HL-60/S4 treated with phorbol 12-myristate 13-acetate at 8.2 ng/mL for 4 days and 3 days (cell line): ENCODE measurements around the gene ELAVL4.
"Not testable (repeated sequence)": the region's sequence is repeated elsewhere in the genome, so short reads cannot be mapped to it uniquely, and the experiment has no call there.

Experiments
- in situ Hi-C: fragments of 300-500 bp; cut with MboI; formaldehyde crosslinking; loops from 2 replicates; pipeline ENCODE4 v1.15.0; 2022; ENCODE audit warnings: low sequenced_read_pairs

The ELAVL4 gene

GRCh38 chr1:50123071-50123470 is 14.4 kb downstream of the ELAVL4 start:
- in situ Hi-C loops, result no loop called here

GRCh38 chr1:50126927-50127715 is 18.4 kb downstream of the ELAVL4 start:
- in situ Hi-C loops, result no loop called here

- in situ Hi-C loops, result no loop called here
These were observed 20.5 kb downstream of the ELAVL4 start for GRCh38 chr1:50129201-50129600.

DNA sequence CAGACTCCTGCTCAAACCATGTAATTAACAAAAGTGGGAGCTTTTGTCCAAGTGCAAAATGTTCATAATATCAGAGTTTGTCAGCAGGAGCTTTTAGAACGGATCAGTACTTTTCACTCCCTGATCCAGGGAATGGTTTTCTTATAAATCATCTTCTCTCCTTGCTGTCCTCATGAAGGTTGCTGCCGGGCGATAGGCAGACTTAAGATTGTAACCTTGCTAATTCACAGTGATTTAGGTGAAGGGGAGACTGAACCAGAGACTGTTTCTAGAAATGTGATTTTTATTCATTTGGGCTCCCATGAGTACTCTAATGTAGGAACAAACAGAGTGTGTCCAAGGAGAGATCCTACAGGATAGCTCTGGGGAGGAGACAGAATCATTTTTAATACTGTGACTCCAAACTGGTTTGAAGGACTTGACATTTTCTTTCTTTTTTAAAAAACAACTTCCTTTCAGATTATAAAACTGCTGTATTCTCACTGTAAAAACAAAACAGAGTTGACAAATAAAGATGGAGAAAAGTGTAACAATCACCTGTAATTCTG is 23.7 kb downstream of the ELAVL4 start:
- in situ Hi-C loops, result no loop called here

GRCh38 chr1:50135716-50136115 is 27.0 kb downstream of the ELAVL4 start:
- in situ Hi-C loops, result no loop called here

DNA sequence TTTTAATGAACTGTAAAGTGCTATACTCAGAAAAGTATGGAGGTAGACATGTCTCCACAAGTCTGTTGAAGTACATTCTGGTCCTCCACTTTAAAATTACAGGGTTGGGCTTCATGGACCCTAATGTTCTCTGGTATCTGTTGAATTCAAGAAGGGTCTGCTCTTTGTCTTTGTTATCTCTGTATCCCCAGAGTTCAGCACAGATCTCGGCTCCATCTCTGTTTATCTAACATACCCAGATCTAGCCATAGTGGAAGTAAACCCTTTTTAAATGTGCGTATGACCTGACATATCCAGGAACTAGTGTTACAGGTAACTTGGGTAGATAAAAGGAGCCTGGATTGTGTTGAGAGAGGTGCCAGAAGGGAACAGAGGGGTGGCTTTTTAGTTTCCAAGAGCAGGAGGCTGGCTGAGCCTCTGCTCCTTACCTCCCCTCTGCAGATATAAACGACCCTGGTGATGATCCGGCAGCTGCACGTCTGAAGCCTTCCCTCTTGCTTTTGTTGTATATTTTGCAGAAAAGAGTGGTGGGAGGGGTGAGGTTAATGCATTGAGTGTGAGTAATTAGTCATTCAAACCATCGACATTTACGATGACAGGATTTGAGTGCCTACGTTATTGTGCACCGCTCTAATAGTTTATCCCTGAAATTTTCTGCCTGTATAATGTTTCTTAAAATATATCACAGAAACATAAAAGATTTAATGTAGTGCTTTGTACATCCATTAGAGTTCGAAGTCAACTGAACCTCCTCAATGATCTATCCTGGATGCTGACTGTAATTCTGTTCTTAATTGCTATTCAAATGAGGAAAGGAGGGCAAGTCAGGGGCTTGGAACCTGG is 30.8 kb downstream of the ELAVL4 start:
- in situ Hi-C loops, result no loop called here

DNA sequence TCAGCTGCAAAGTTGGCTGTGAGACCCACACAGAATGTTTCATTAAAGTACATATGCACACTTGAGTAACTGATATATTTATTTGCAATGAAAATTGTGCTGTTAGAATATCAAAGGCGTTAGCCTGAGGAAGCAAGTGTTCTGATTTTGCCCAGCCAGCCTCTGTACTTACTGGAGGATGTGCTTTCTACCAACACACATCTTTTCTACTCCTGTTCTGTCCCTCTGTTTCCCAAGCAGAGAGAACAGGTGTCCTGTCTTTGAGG is 31.4 kb downstream of the ELAVL4 start:
- in situ Hi-C loops, result no loop called here

DNA sequence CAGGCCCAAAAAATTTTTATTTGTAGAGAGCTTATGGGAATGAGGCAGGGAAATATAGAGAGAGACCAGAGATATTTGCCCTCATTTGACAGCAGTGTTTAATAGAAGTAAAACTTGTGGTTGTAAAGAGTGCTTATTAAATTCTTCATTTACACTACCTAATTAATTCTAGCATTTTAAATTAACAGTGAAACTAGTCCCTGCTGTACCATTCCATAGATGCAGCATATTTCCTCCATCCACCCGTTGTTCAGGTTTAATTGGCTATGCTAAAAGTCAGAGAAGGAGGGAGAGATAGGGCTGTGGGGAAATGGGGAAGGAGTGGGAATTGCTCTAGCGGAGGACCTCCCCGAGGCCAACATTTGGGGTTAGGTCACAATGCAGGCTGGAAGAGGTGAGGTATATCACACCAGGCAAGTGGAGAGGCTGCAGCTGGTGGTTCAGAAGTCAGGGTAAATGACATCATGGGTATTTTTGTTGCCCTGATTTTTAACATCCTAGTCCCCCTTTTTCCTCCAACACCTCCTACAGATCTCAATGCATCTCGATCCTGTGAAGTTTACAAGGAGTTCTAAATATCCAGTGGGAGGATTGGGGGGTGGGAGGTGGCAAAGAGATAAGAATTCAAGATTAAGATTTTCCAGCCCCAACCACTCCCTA is 38.6 kb downstream of the ELAVL4 start:
- in situ Hi-C loops, result no loop called here

DNA sequence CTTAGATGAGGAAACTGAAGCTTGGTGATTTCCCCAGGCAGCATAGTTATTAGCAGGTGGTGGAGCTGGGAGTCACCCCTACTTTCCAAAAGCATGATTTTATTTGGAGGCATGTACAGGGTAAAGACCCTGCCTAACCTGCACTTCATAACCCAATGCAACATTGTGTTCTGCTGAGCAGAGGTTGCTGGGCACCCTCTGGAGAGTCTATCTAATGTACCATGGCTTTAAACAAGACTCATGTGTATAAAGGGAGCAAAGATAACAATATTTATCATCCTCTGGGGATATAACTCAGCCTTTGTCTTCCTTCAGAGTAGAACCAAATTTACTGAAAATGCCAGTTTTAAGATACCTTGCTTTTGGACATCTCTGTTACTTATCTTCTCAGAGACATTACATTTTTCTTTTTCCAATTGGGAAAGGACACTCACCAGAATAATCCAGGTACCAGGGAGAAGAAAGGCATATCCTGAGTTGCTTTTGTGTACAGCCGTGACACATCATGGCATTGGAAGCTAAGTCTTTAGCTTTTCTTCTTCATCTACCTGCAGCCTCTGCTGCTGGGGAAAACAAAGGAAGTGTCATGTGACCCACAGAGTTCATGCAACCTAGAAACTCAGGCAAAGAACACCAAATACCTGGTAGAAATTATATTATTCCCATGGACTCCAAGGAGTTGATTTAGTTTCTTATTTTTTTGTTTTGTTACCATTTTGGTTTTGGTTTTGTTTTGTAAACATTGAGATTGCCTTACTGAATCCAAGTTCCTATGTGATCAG is 39.6 kb downstream of the ELAVL4 start:
- in situ Hi-C loops, result no loop called here

- in situ Hi-C loops, result no loop called here
These were observed 43.5 kb downstream of the ELAVL4 start for GRCh38 chr1:50152236-50152635.

DNA sequence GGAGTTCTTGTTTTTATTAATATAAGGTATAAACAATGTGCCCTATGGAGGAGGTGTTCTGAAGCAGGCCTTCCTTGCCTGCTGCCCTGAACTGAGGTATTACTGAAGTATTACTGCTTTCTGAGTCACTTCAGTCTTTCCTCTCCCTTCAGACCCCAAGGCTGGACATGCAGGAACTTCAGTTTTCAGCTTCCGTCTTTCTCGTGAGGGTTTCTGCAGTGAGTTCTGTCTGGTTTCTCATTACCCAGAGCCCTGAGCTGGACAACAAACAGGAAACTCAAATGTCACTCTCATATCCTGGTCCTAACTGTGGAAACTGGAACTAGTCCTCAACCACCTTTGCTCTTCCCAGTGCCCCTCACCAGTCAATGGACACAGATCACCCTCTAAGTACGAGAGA is 46.8 kb downstream of the ELAVL4 start:
- in situ Hi-C loops, result no loop called here

DNA sequence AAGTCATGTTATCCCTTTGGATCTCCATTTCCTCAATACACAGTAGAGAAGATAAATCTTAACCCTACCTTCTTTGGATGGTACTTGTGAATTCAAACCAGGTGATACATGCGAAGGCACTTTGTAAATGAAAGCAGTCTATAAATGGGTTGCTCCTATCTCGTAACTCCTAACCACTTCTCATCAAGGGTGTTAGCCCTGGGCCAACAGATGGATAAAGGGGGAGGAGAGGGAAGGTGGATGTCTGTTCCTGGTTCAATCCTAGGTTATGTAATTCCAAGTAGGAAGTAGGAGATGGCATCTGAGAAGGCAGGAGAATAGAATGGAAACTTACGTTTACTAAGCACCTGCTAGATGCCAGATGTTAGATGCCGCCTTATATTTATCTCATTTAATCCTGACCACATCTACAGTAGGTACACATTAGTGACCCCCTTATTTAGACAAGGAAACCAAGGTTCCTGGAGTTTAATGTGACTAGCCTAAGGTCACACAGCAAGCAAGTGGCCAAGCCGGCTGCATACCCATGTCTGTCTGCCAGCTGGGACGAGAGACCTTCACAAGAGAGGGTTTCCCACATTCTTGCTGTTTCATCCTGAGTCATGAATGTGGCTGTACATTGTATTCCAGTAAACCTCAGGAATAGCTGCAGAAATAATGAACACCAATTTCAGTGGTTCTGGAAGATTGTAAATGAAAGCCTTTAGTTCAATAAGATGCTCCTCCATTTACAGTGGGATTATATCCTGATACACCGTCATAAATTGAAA is 47.7 kb downstream of the ELAVL4 start:
- in situ Hi-C loops, result no loop called here

DNA sequence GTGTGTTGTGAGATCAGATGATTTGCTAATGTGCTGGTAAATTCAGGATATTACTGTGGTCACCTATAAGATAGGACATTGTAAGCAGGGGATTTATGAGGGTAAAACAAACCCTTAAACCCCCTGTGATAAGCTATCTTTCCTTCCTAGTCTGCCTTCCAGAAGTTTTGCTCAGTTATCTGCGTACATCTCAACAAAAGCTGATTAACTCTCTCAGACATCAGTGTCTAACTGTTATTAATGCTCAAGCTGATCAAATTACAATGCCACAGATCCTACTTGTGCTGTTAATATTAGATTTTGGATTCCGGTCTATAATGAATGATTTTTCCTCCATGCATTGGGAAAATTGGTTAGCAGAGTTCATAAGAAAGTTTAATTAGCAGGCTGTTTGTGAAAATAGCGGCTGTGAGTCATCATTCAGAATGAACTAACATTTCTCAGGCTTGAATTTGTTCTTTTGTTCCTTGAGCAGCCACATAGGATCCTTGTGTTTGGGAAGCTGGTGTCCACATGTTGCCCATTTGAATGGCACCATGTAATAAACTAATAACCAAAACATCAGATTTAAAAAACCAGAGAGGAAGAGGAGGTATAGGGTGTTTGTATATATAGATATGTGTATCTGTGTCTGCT is 48.7 kb downstream of the ELAVL4 start:
- in situ Hi-C loops, result no loop called here

DNA sequence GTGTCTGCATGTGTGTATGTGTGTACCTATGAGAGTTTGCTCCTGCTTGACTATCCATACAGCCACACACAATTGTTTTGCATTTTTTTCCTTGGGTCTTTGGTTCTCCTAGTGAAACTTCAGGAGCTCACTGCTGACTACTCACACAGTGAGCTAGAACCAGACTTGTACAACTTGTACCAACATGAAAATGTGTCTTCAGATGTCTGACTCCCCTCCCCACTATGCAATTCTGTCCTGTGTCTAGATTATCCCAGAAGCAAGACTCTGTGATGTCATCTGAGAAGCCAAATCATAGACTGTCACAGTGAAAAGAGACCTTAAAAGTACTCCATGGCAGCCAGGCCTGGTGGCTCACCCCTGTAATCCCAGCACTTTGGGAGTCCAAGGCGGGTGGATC is 49.7 kb downstream of the ELAVL4 start:
- in situ Hi-C loops, result no loop called here

DNA sequence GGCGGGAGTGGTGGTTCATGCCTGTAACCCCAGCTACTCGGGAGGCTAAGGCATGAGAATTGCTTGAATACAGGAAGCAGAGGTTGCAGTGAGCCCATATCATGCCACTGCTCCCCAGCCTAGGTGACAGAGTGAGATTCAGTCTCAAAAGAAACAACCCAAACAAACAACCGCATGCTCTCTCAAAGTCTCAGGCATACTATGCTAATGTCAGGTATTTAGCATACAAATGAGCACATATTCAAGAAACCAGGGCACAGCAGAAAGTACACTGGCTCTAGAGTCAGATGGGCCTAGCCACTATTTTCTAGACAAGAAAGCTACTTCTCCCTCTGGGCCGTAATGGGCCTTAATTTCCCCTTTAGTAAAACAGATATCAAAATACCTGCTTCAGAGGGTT is 55.0 kb downstream of the ELAVL4 start:
- in situ Hi-C loops, result no loop called here

- in situ Hi-C loops, result not testable (repeated sequence)
These were observed 57.6 kb downstream of the ELAVL4 start for GRCh38 chr1:50166351-50166750.

DNA sequence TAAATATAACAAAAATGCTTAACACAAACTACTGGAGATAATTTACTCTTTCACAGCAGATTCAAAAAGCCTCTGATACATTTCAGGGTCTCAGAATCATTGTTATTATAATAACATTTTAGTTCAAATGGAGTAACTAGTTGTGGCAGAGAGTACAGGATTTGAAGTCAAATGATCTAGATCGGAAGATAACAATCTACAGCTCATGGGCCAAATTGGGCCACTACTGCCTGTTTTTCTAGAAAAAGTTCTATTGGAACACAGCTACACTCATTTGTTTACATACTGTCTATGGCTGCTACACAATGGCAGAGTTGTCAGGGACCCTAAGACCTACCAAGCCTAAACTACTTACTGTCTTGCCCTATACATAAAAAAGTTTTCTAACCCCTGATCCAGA is 63.6 kb downstream of the ELAVL4 start:
- in situ Hi-C loops, result no loop called here

DNA sequence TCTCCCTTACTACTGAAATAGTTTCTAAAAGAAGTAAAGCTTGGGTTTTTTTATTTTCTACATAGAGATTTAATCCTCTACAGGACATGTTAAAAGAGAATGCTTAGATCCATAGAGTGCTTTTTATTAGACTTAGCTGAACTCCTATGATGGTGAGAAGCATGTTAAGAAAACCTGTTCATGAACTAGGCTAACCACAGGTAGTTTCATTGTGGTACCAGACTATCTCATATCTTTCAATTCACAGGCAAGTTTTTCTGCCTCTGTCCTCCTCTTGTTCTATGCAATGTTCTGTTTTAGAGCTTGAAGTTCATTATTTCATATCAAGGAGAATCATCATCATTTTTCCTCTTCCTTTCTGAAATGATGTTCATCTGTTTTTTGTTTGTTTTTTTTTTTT is 65.4 kb downstream of the ELAVL4 start:
- in situ Hi-C loops, result no loop called here

DNA sequence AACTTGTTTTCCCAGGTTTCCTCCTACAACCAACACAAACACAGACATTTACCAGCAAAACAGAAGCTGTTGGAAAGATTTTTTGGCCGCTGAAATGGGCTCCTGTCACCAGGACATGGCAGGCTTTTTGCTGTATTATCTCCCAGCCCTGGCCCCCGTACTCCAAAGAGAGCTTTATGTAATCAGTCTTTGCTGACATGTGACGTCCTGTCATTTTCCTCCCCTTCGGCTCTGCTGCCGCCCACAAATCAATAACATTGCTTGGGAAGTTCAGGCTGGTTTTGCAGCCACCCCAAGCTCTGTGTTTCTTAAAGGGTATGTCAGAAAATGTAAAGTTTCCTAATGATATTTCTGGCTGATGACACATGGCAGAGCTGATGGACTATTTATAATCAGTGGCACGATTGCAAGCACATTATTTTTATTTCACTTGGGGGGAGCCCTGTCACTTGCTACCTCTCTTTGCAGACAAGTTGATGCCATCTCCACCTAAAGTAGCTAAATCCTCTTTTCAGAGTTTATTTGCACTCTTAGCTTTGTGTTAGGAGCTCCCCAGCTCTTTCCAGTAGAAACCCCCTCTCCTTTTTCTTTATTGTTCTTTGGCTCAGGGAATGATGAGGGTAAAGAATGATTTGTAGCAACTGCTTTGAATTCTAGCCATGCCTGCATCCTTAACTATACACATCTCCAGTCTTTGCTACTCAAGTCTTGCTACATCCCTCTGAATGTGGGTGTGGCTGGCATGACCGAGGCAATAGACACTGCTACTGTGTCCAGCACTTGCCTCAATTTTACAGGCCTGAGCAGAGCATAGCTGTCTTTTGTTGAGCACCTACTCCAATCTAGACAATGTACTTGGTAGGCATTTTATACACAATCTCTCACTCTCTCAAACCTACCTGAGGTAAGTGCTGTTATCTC is 67.3 kb downstream of the ELAVL4 start:
- in situ Hi-C loops, result no loop called here
